HG03460 (cell line): ENCODE measurements around the gene ZMYM4.

Source experiments
- ATAC-seq: cut with Tn5 transposase; IDR thresholded peaks from one replicate; pipeline ENCODE4 v1.9.1; 2021; ENCODE audit not compliant: unreplicated experiment

Gene ZMYM4

DNA sequence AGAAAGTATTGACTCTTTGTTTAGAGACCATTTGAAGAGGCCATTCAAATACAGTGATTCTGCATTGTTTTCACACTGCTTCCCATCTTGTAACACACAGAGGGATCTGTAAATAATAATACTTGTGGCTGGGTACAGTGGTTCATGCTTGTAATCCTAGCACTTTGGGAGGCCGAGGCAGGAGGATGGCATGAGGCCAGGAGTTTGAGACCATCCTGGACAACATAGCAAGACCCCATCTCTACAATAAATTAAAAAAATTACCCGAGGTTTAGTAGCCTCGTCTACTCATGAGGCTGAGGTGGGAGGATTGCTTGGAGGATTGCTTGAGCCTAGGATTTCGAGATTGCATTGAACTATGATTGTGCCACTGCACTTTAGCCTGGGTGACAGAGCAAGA is 5.7 kb downstream of the ZMYM4 start:
- ATAC-seq = no peak

- no peak for ATAC-seq
Observed at GRCh38 chr1:35278886-35279554, 10.5 kb downstream of the ZMYM4 start.

- no peak for ATAC-seq
Observed at GRCh38 chr1:35279555-35279904, 11.0 kb downstream of the ZMYM4 start.

DNA sequence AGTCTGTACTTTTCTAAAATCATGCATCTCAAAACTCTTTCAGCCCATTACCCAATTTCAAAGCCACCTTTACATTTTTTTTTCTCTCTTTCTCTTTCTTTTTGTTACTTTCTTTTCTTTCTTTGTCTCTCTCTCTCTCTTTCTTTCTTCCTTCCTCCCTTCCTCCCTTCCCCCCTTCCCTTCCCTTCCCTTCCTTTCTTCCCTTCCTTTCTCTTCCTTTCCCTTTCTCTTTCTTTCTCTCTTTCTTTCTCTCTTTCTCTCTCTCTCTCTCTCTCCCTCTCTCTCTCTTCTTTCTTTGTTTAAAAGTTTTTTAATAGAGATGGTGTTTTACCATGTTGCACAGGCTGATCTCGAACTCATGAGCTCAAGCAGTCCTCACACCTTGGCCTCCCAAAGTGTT is 11.5 kb downstream of the ZMYM4 start:
- ATAC-seq = no peak

DNA sequence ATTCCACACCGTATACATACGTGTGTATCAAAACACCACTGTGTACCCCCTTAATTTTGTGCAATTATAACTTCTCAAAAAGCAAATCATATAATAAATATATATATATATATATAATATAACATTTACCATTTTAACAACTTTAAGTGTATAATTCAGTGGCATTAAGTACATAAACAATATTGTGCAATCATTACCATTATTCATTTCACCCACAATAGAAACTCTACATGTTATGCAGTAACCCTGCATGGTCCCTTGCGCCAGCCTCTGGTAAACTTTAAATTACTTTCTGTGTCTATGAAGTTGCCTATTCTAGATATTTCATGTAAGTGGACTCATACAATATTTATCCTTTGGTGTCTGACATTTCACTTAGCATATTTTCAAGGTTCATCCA is 13.1 kb downstream of the ZMYM4 start:
- ATAC-seq = no peak

DNA sequence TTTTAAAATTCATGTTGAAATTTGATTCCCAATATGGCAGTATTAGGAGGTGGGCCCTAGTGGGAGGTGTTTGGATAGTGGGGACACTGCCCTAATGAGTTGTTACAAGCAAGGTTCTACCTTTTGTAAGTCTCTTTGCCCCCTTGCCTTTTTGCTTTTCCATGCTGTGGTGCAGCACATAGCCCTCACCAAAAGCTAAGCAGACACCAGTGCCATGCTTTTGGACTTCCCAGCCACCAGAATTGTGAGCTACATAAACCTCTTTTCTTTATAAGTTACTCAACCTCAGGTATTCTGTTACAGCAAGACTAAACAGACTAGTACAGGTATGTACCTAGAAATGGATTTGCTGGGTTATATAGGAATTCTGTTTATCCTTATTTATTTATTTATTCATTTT is 13.7 kb downstream of the ZMYM4 start:
- no peak for ATAC-seq

- no peak for ATAC-seq
Observed at GRCh38 chr1:35284852-35285251, 16.3 kb downstream of the ZMYM4 start.

DNA sequence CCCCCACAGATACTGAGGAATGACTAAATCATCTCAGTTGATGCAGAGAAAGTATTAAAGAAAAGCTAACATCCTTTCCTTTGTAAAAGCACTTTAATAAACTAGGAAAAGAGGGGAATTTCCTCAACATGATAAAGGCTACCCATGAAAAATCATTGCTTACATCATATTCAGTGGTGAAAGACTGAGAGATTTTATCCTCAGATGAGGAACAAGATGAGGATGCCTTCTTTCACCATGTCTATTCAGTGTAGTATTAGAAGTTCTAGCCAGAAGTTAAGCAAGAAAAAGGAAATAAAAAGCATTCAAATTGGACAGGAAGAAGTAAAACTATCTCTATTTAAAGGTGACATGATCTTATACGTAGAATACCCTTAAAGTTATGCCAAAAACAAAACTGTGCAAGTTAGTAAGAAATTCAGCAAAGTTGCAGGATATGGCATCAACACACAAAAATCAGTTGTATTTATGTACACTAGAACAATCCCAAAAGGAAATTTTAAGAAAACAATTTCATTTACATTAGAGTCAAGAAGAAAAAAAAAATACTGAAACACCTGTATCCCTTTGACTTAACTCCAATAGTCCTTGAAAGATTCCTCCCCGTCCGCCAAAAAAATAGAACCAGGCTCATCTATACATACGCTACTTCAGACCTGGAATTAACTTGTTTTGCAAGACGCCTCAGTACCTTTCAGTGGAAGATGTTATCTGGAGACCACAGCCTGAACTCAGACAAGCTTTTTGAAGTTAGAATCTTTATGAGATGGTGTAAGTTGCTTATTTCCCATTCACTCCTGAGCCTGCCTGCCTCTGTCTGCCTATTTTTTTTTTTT is 17.5 kb downstream of the ZMYM4 start:
- no peak for ATAC-seq

GRCh38 chr1:35287807-35288640 is 19.5 kb downstream of the ZMYM4 start:
- no peak for ATAC-seq

DNA sequence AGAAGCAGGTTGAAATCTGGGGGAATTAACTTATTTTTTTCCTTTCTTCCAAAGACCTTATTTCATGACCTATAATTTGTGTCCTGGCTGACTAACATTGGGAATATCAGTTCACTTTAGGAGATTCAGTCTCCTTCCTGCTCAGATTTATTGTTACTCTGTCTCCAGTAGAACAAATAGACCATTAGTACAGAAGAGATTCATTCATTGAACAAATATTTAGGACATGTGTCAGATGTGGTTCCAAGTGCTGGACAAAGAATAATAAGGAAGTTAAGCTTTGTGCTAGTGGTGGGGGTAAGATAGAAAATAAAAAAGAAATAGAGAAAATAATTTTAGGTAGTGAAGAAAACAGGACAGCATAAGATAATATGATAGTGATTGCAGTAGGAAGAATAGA is 20.3 kb downstream of the ZMYM4 start:
- no peak for ATAC-seq

DNA sequence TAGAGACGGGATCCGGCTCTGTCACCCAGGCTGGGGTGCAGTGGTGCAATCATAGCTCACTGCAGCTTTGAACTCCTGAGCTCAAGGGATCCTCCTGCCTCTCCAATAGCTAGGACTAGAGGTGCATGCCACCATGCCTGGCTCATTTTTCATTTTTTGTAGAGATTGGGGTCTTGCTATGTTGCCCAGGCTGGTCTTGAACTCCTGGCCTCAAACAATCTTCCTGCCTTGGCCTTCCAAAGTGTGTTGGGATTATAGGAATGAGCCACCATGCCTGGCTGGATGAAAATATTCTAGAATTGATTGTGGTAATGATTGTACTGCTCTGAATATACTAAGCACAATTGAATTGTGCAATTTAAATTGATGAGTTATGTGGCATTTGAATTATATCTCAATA is 21.9 kb downstream of the ZMYM4 start:
- no peak for ATAC-seq

- no peak for ATAC-seq
Observed at GRCh38 chr1:35294809-35295208, 26.3 kb downstream of the ZMYM4 start.

- ATAC-seq = no peak
Observed at GRCh38 chr1:35297886-35298285, 29.4 kb downstream of the ZMYM4 start.

GRCh38 chr1:35298464-35298863 is 30.0 kb downstream of the ZMYM4 start:
- no peak for ATAC-seq

DNA sequence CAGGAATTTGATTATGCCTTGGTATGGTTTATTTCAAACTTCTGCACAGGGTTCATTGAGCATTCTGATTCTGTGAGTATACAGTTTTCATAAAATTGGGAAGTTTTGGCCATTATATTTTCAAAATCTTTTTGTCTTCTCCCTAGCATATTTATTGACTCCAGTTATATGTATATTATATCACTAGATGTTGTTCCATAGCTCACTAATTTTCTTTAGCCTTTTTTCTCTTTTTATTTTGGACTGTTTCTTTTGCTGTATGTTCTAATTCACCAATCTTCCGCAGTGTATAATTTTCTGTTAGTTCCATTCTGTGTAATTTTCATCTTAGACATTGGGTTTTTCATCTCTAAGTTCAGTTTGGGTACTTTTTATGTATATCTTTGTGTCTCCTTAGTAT is 31.9 kb downstream of the ZMYM4 start:
- no peak for ATAC-seq

DNA sequence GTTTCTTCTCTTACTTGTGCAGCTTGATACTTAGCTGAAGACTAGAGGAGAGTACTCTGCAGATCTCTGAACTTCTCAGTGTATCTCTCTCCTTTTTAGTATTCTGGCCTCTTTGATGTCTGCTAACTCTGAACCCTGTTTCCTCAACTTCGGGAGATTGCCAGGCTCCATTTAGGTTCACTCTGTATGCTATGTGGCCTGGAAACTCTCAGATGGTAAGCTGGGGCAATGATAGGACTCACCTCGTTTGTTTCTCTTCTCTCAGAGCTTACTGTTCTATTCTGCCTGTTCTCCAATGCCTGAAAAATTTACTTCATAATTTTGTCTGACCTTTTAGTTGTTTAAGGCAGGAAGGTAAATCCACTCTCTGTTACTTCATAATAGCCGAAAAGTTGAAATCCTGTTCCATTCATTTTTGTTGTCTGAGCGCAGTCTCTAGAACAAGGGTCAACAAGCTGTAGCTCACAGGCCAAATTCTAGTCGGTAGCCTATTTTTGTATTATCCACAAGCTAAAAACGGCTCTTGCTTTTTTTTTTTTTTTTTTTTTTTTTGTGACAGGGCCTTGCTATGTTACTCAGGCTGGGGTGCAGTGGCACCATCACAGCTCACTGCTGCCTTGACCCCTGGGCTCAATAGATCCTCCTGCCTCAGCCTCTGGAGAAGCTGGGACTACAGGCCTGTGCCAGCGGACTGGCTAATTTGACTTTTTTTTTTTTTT is 33.3 kb downstream of the ZMYM4 start:
- no peak for ATAC-seq

- ATAC-seq = no peak
Observed at GRCh38 chr1:35305383-35305782, 36.9 kb downstream of the ZMYM4 start.

DNA sequence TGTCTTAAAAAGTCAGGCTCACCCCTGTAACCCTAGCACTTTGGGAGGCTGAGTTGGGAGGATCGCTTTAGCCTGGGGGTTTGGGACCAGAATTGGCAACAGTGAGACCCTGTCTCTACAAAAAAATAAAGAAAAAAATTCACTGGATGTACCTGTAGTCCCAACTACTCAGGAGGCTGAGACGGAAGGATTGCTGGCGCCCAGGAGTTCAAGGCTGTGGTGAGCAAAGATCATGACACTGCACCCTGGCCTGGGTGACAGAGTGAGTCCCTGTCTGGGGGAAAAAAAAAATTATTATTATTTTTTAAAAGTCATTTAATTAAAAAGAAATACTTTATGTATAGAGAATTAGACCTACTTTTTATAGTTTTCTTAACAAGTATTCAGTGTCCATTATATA is 47.1 kb downstream of the ZMYM4 start:
- ATAC-seq = no peak

- no peak for ATAC-seq
Observed at GRCh38 chr1:35316264-35316663, 47.8 kb downstream of the ZMYM4 start.

DNA sequence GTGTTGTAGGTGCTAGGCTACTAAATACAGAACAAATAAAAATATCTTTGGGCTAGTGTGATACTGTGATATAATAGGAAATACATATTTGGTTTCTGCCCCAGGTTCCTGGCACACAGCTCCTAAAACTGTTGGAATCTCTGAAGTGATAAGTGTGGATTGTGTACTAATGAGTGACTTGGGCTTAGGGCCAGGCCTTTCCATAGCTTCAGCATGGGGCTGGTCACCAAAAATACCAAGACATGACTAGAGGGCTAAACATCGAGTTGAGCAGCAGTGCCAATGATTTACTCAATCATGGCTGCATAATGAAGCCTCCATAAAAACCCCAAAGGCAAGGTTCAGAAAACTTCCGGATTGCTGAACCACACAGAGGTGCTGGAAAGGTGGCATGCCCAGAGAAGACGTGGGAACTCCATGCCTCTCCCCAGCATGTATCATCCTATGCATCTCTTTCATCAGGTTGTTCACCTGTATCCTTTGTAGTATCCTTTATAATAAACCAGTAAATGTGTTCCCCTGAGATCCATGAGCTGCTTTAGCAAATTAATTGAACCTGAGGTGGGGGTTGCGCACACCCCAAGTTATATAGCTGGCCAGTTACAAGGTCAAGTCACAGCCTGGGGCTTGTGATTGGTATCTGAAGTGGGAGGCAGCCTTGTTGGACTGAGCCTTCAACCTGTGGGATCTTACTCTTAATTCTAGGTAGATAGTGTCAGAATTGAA is 51.6 kb downstream of the ZMYM4 start:
- ATAC-seq = no peak

DNA sequence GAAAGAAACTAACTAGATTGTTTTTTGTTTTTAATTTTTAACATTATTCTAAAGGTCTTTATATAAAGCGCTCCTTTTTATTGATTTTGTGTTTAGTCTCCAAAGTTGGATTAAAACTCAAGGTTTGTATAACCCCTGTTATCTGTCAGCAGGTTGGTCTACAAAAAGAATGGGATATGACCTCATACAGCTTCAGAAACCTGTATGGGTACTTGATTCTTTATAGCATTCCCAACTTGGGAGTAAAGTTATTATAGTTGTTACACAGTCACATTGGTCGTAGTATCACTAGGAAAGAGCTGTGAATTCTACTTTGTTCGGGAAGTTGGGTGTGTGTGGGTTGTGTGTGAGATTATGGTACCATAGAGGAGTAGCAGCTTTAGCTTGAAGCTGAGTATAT is 52.4 kb downstream of the ZMYM4 start:
- ATAC-seq = no peak
